HCT116 (cell line): ENCODE measurements around the gene ADAM19.

Experiments used
- ELF1 ChIP-seq: IDR thresholded peaks from 2 replicates; pipeline ENCODE4 v1.6.1; 2012; ENCODE audit warnings: low read depth, borderline replicate concordance
- EZH2 ChIP-seq: fragments of 200-600 bp; sonication (generic); IDR thresholded peaks from 2 replicates; pipeline ENCODE4 v1.6.1; 2017; ENCODE audit warnings: antibody characterized with exemption, mixed run types
- FOSL1 ChIP-seq: IDR thresholded peaks from 2 replicates; pipeline ENCODE4 v1.6.1; 2012; ENCODE audit warnings: low read depth
- POLR2A ChIP-seq: IDR thresholded peaks from 2 replicates; pipeline ENCODE4 v1.7.0; 2011; ENCODE audit warnings: borderline replicate concordance; ENCODE audit not compliant: insufficient read depth, insufficient read length; ENCODE audit errors: extremely low read depth
- POLR2AphosphoS5 ChIP-seq: IDR thresholded peaks from 2 replicates; pipeline ENCODE4 v1.6.1; 2011; ENCODE audit warnings: mild to moderate bottlenecking, low read depth, low read length, moderate library complexity
- TCF7L2 ChIP-seq: IDR thresholded peaks from 2 replicates; pipeline ENCODE4 v1.7.0; 2011; ENCODE audit warnings: borderline replicate concordance, inconsistent platforms; ENCODE audit not compliant: insufficient read depth, insufficient read length; ENCODE audit errors: extremely low read depth
- ZNF274 ChIP-seq: fragments of 200-500 bp; sonication (Bioruptor generic); IDR thresholded peaks from 2 replicates; pipeline ENCODE4 v1.6.1; 2014; ENCODE audit warnings: mild to moderate bottlenecking, low read depth, low read length, inconsistent platforms
- TF ChIP-seq, protein P1 (sequence below), 3 experiments: fragments of 200-600 bp in 1 of 3; sonication (generic) in 1 of 3; IDR thresholded peaks in 2 of 3; conservative IDR thresholded peaks in 1 of 3; 2 replicates each; pipeline ENCODE4 v1.5.1; 2012 to 2017; ENCODE audit warnings: low read depth in 2 of 3, low read length in 2 of 3, antibody characterized with exemption in 1 of 3, borderline replicate concordance in 1 of 3, control low read depth in 1 of 3, mild to moderate bottlenecking in 1 of 3, mixed read lengths in 1 of 3, mixed run types in 1 of 3, moderate library complexity in 1 of 3; ENCODE audit not compliant: insufficient read depth in 1 of 3
- TF ChIP-seq, protein P2 (sequence below): IDR thresholded peaks from 2 replicates; pipeline ENCODE4 v1.6.1; 2012

DNA sequence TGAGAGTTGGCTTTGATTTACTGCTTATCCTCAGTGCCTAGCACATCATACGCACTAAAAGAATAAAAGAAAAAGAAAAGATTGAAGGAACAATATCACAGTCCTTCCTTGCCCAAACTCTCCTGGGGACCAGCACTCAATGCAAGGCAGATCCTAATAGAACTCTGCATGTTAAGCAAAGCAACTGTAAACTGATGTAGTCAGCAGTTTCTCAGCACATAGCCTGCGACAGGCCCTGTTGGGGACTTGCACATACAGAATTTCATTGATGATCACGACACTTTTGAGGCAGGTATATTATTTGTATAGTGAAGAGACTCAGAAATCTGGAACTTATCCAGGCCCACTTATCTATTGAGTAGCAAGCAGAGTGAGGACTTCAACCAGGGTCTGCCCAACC, 100.1 kb downstream of the ADAM19 start:
- TF ChIP-seq, protein P1, sequence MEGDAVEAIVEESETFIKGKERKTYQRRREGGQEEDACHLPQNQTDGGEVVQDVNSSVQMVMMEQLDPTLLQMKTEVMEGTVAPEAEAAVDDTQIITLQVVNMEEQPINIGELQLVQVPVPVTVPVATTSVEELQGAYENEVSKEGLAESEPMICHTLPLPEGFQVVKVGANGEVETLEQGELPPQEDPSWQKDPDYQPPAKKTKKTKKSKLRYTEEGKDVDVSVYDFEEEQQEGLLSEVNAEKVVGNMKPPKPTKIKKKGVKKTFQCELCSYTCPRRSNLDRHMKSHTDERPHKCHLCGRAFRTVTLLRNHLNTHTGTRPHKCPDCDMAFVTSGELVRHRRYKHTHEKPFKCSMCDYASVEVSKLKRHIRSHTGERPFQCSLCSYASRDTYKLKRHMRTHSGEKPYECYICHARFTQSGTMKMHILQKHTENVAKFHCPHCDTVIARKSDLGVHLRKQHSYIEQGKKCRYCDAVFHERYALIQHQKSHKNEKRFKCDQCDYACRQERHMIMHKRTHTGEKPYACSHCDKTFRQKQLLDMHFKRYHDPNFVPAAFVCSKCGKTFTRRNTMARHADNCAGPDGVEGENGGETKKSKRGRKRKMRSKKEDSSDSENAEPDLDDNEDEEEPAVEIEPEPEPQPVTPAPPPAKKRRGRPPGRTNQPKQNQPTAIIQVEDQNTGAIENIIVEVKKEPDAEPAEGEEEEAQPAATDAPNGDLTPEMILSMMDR (IDR thresholded peaks at IDR 0.05 in 2 of 3, conservative IDR thresholded peaks at IDR 0.05 in 1 of 3; ENCODE audit: borderline replicate concordance in 1 of 3, insufficient read depth in 1 of 3, low read depth in 2 of 3, low read length in 2 of 3) = no peak
- TF ChIP-seq ELF1 = no peak
- no peak for TF ChIP-seq EZH2
- TF ChIP-seq POLR2A = no peak
- no peak for TF ChIP-seq POLR2AphosphoS5
- TF ChIP-seq, protein P2, sequence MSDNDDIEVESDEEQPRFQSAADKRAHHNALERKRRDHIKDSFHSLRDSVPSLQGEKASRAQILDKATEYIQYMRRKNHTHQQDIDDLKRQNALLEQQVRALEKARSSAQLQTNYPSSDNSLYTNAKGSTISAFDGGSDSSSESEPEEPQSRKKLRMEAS = no peak
- no peak for TF ChIP-seq TCF7L2
- no peak for TF ChIP-seq FOSL1
- no peak for TF ChIP-seq ZNF274
